HG03439 (cell line): Measurements from ENCODE around the gene LRRN2.
"Not testable (repeated sequence)": the region's sequence is repeated elsewhere in the genome, so short reads cannot be mapped to it uniquely, and the experiment has no call there.

Source experiments
- ATAC-seq: cut with Tn5 transposase; IDR thresholded peaks from one replicate; pipeline ENCODE4 v1.9.1; 2021; ENCODE audit warnings: mild to moderate bottlenecking, moderate library complexity; ENCODE audit not compliant: unreplicated experiment

The LRRN2 gene

GRCh38 chr1:204685236-204686006 is at the start of gene LRRN2:
Gene LRRN2, minus strand, starts transcription at chr1:204685738. Its CDS starts 65,746 bp downstream, at chr1:204619992.
- ATAC-seq, result no peak

- no peak for ATAC-seq
Observed at GRCh38 chr1:204735042-204735441, 49.5 kb upstream of the LRRN2 start.

- ATAC-seq, result no peak
Observed at GRCh38 chr1:204733869-204734596, 48.5 kb upstream of the LRRN2 start.

GRCh38 chr1:204733289-204733688 is 47.8 kb upstream of the LRRN2 start:
- ATAC-seq, result no peak

GRCh38 chr1:204731985-204732575 is 46.5 kb upstream of the LRRN2 start:
- no peak for ATAC-seq

- ATAC-seq, result no peak
Observed at GRCh38 chr1:204731509-204731908, 46.0 kb upstream of the LRRN2 start.

GRCh38 chr1:204730826-204731459 is 45.4 kb upstream of the LRRN2 start:
- no peak for ATAC-seq

- ATAC-seq, result no peak
Observed at GRCh38 chr1:204729516-204729915, 44.0 kb upstream of the LRRN2 start.

- ATAC-seq, result no peak
Observed at GRCh38 chr1:204728456-204728855, 42.9 kb upstream of the LRRN2 start.

- ATAC-seq, result no peak
Observed at GRCh38 chr1:204728045-204728444, 42.5 kb upstream of the LRRN2 start.

- ATAC-seq, result not testable (repeated sequence)
Observed at GRCh38 chr1:204727438-204727837, 41.9 kb upstream of the LRRN2 start.

- ATAC-seq, result no peak
Observed at GRCh38 chr1:204726478-204726877, 40.9 kb upstream of the LRRN2 start.

- ATAC-seq, result no peak
Observed at GRCh38 chr1:204725821-204726448, 40.4 kb upstream of the LRRN2 start.

- ATAC-seq, result no peak
Observed at GRCh38 chr1:204723131-204723787, 37.7 kb upstream of the LRRN2 start.

- no peak for ATAC-seq
Observed at GRCh38 chr1:204721373-204722055, 36.0 kb upstream of the LRRN2 start.

GRCh38 chr1:204716660-204717059 is 31.1 kb upstream of the LRRN2 start:
- ATAC-seq, result no peak

GRCh38 chr1:204714861-204715511 is 29.4 kb upstream of the LRRN2 start:
- ATAC-seq, result no peak

- ATAC-seq, result no peak
Observed at GRCh38 chr1:204714194-204714860, 28.8 kb upstream of the LRRN2 start.

GRCh38 chr1:204713541-204713940 is 28.0 kb upstream of the LRRN2 start:
- ATAC-seq, result no peak
